Caco-2 (cell line): ENCODE data around the gene DCTN3. TPM values are rescaled to one million over a fixed set of nuclear protein-coding genes. Genes with fewer than 3 reads are reported as not detected.

ENCODE experiments used
- BruUV-seq: library from RNA; stranded (reverse); fragments of 400-500 nt; replicated peaks from 2 replicates; lab custom pipeline; 2021; lab: Mats Ljungman, UMichigan
- CTCF ChIA-PET: fragments of 300-600 bp; sonication (Branson Sonifier 250); formaldehyde crosslinking; loops from one replicate; lab custom pipeline; 2022; ENCODE audit warnings: antibody characterized with exemption; lab: Charles Lee
- POLR2A ChIA-PET: fragments of 300-600 bp; sonication (Branson Sonifier 250); formaldehyde crosslinking; loops from one replicate; lab custom pipeline; 2022; ENCODE audit warnings: antibody characterized with exemption; lab: Charles Lee
- DNase-seq, 2 experiments: peaks; one replicate each; pipeline versions ENCODE4 v3.0.0 to v3.0.0-alpha.2; 2020 to 2022
- H3K27me3 ChIP-seq: replicated peaks from 2 replicates; pipeline ENCODE4 v1.6.0; 2011; ENCODE audit warnings: low read length; ENCODE audit not compliant: control insufficient read depth, insufficient read depth
- H3K36me3 ChIP-seq: 2 replicates; pipeline ENCODE4 v1.5.1; 2011; ENCODE audit warnings: low read length; ENCODE audit not compliant: control insufficient read depth, insufficient read depth
- H3K4me1 ChIP-seq: fragments of 250-450 bp; sonication (Bioruptor Pico); 2 replicates; pipeline ENCODE4 v1.5.1; 2020; ENCODE audit warnings: mild to moderate bottlenecking
- H3K4me3 ChIP-seq: 2 replicates; pipeline ENCODE4 v1.5.1; 2011; ENCODE audit warnings: low read depth, mild to moderate bottlenecking, control low read depth, low read length
- H3K9me3 ChIP-seq: fragments of 250-450 bp; sonication (Bioruptor Pico); 2 replicates; pipeline ENCODE4 v1.5.1; 2020; ENCODE audit warnings: mild to moderate bottlenecking, moderate library complexity
- H3K27ac Mint-ChIP-seq: one replicate; pipeline ENCODE4 v1.8.0; 2022; ENCODE audit warnings: mixed read lengths; ENCODE audit not compliant: unreplicated experiment
- H3K27me3 Mint-ChIP-seq: one replicate; pipeline ENCODE4 v1.8.0; 2022; ENCODE audit warnings: mixed read lengths; ENCODE audit not compliant: insufficient read depth, unreplicated experiment
- H3K36me3 Mint-ChIP-seq: one replicate; pipeline ENCODE4 v1.8.0; 2022; ENCODE audit warnings: mild to moderate bottlenecking, mixed read lengths; ENCODE audit not compliant: insufficient read depth, unreplicated experiment
- H3K4me1 Mint-ChIP-seq: one replicate; pipeline ENCODE4 v1.8.0; 2022; ENCODE audit warnings: low read depth, mixed read lengths; ENCODE audit not compliant: unreplicated experiment
- H3K4me3 Mint-ChIP-seq: one replicate; pipeline ENCODE4 v1.8.0; 2022; ENCODE audit warnings: mild to moderate bottlenecking, moderate library complexity, mixed read lengths; ENCODE audit not compliant: unreplicated experiment
- H3K9me3 Mint-ChIP-seq: one replicate; pipeline ENCODE4 v1.8.0; 2022; ENCODE audit warnings: mixed read lengths; ENCODE audit not compliant: unreplicated experiment
- intact Hi-C: fragments of 100-400 bp; cut with micrococcal nuclease; formaldehyde crosslinking; loops from one replicate; pipeline ENCODE4 v1.10.0; 2022; ENCODE audit not compliant: unreplicated experiment
- total RNA-seq: library from RNA; stranded (reverse); gene quantifications from 2 replicates; pipeline ENCODE4 v1.2.3, GENCODE V29; 2022
- TF ChIP-seq, protein P1 (sequence below), 2 experiments: fragments of 200-600 bp in 1 of 2; IDR thresholded peaks; 1 replicate in 1 of 2; 2 replicates in 1 of 2; pipeline versions ENCODE4 v1.5.1 to v1.8.0; 2011 to 2022; ENCODE audit warnings: antibody characterized with exemption in 1 of 2, control low read depth in 1 of 2, inconsistent platforms in 1 of 2, low read depth in 1 of 2, low read length in 1 of 2, mild to moderate bottlenecking in 1 of 2, moderate library complexity in 1 of 2; ENCODE audit not compliant: insufficient read depth in 1 of 2, severe bottlenecking in 1 of 2, unreplicated experiment in 1 of 2

DCTN3 gene
- total RNA-seq, 1 experiment from 2014 or later = 70.0 TPM

DNA sequence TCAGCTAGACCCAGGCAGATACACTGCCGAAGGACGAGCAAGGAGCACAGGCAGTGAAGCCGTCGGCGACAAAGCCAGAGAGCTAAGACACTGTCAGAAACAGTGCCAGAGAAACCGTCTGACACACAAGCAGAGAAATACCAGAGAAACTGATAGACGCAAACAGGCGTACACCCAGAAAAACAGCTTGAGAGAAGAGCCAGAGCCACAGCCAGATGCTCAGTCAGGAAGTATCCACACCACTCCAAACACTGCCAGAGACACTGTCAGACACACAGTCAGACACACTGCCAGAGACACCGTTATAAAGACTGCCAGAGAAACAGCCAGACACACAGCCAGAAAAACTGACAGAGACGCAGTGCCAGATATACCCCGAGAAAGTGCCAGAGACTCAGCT lies 49.9 kb downstream of the DCTN3 start:
- Histone ChIP-seq H3K9me3 (no peaks in the 10 kb centered on the region), H3K4me3 (no peak overlapping the region), H3K27me3 (no peaks in the 10 kb centered on the region; the same call in 1 of the 2 replicates), H3K36me3 (no peaks in the 10 kb centered on the region), H3K4me1 (no peaks in the 10 kb centered on the region)
- POLR2A ChIA-PET = no interaction called here
- Mint-ChIP-seq H3K9me3 (no peaks in the 10 kb centered on the region), H3K27ac (no peak overlapping the region), H3K27me3 (peaks cover 6% of the 10 kb centered on the region), H3K36me3 (no peaks in the 10 kb centered on the region), H3K4me3 (no peak overlapping the region), H3K4me1 (no peaks in the 10 kb centered on the region)
- intact Hi-C loops = no loop called here
- TF ChIP-seq, protein P1, sequence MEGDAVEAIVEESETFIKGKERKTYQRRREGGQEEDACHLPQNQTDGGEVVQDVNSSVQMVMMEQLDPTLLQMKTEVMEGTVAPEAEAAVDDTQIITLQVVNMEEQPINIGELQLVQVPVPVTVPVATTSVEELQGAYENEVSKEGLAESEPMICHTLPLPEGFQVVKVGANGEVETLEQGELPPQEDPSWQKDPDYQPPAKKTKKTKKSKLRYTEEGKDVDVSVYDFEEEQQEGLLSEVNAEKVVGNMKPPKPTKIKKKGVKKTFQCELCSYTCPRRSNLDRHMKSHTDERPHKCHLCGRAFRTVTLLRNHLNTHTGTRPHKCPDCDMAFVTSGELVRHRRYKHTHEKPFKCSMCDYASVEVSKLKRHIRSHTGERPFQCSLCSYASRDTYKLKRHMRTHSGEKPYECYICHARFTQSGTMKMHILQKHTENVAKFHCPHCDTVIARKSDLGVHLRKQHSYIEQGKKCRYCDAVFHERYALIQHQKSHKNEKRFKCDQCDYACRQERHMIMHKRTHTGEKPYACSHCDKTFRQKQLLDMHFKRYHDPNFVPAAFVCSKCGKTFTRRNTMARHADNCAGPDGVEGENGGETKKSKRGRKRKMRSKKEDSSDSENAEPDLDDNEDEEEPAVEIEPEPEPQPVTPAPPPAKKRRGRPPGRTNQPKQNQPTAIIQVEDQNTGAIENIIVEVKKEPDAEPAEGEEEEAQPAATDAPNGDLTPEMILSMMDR (IDR thresholded peaks at IDR 0.05; ENCODE audit: insufficient read depth in 1 of 2, low read depth in 1 of 2, low read length in 1 of 2, severe bottlenecking in 1 of 2, unreplicated experiment in 1 of 2) = no peak
- no TSS peak for BruUV-seq
- DNase-seq = no peak
- CTCF ChIA-PET = interaction anchor here (1.6 kb wide), 1 partner anchor 21 kb away, joined by 7 read pairs; no protein-coding TSS in a partner anchor

- TF ChIP-seq, protein P1 (IDR thresholded peaks at IDR 0.05; ENCODE audit: insufficient read depth in 1 of 2, low read depth in 1 of 2, low read length in 1 of 2, severe bottlenecking in 1 of 2, unreplicated experiment in 1 of 2) = no peak
- peaks cover 6% of the 10 kb centered on the region for H3K27me3 Mint-ChIP-seq
- H3K4me1 Mint-ChIP-seq = no peaks in the 10 kb centered on the region
- intact Hi-C loops = no loop called here
- no peak for DNase-seq
- no TSS peak for BruUV-seq
- no peaks in the 10 kb centered on the region for H3K36me3 Mint-ChIP-seq
- Histone ChIP-seq H3K9me3 (no peaks in the 10 kb centered on the region), H3K27me3 (no peaks in the 10 kb centered on the region; the same call in 1 of the 2 replicates), H3K36me3 (no peaks in the 10 kb centered on the region), H3K4me1 (no peaks in the 10 kb centered on the region), H3K4me3 (no peak overlapping the region)
- ChIA-PET POLR2A (no interaction called here), CTCF (no interaction called here)
- H3K4me3 Mint-ChIP-seq = no peak overlapping the region
- H3K27ac Mint-ChIP-seq = no peak overlapping the region
- no peaks in the 10 kb centered on the region for H3K9me3 Mint-ChIP-seq
Observed at GRCh38 chr9:34568774-34569173, 51.5 kb downstream of the DCTN3 start.

- BruUV-seq = no TSS peak
- H3K9me3 Mint-ChIP-seq = peaks cover under 1% of the 10 kb centered on the region
- ChIA-PET CTCF (no interaction called here), POLR2A (no interaction called here)
- no peak for DNase-seq
- peaks cover 6% of the 10 kb centered on the region for H3K27me3 Mint-ChIP-seq
- Histone ChIP-seq H3K9me3 (no peaks in the 10 kb centered on the region), H3K4me1 (no peaks in the 10 kb centered on the region), H3K27me3 (no peaks in the 10 kb centered on the region; the same call in 1 of the 2 replicates), H3K4me3 (no peak overlapping the region), H3K36me3 (no peaks in the 10 kb centered on the region)
- H3K4me3 Mint-ChIP-seq = no peak overlapping the region
- TF ChIP-seq, protein P1 (IDR thresholded peaks at IDR 0.05; ENCODE audit: insufficient read depth in 1 of 2, low read depth in 1 of 2, low read length in 1 of 2, severe bottlenecking in 1 of 2, unreplicated experiment in 1 of 2) = no peak
- H3K27ac Mint-ChIP-seq = no peak overlapping the region
- H3K36me3 Mint-ChIP-seq = no peaks in the 10 kb centered on the region
- no peaks in the 10 kb centered on the region for H3K4me1 Mint-ChIP-seq
- intact Hi-C loops = no loop called here
Observed at GRCh38 chr9:34568133-34568532, 52.2 kb downstream of the DCTN3 start.
